Stimulated activated CD4-positive, alpha-beta T cell treated with anti-CD3 and anti-CD28 coated beads, Interleukin-1b, Interleukin-23, amount 100 ng/mL, for 48 hours (primary cell): ENCODE measurements around the gene PKIG.
"Not testable (repeated sequence)": the region's sequence is repeated elsewhere in the genome, so short reads cannot be mapped to it uniquely, and the experiment has no call there.

Experiments
- DNase-seq: peaks from one replicate; pipeline ENCODE4 v3.0.0-alpha.2; 2020

Gene PKIG

GRCh38 chr20:44643596-44644229 is 61.3 kb downstream of the PKIG start:
- DNase-seq: no peak

- DNase-seq: no peak
These were observed 61.8 kb downstream of the PKIG start for GRCh38 chr20:44644230-44644617.

- DNase-seq: peak; percentile 34
These were observed 62.3 kb downstream of the PKIG start for GRCh38 chr20:44644667-44645131.

- no peak for DNase-seq
These were observed 63.8 kb downstream of the PKIG start for GRCh38 chr20:44646023-44646640.

- DNase-seq: no peak
These were observed 64.4 kb downstream of the PKIG start for GRCh38 chr20:44646641-44647274.

GRCh38 chr20:44648068-44648467 is 65.7 kb downstream of the PKIG start:
- no peak for DNase-seq

GRCh38 chr20:44648579-44648978 is 66.2 kb downstream of the PKIG start:
- no peak for DNase-seq

GRCh38 chr20:44649126-44649525 is 66.7 kb downstream of the PKIG start:
- no peak for DNase-seq

GRCh38 chr20:44649976-44650375 is 67.6 kb downstream of the PKIG start:
- no peak for DNase-seq

GRCh38 chr20:44650771-44651433 is 68.5 kb downstream of the PKIG start:
- DNase-seq: peak; percentile 48

- DNase-seq: no peak
These were observed 69.0 kb downstream of the PKIG start for GRCh38 chr20:44651434-44651683.

- peak; percentile 36 for DNase-seq
These were observed 69.5 kb downstream of the PKIG start, which contains the start of gene ADA for GRCh38 chr20:44651684-44652423. Gene ADA (minus strand): TSS chr20:44651699. CDS start chr20:44651607, 92 bp downstream.

GRCh38 chr20:44653546-44653945 is 71.2 kb downstream of the PKIG start:
- DNase-seq: no peak

- DNase-seq: not testable (repeated sequence)
These were observed 71.8 kb downstream of the PKIG start for GRCh38 chr20:44654210-44654609.

- no peak for DNase-seq
These were observed 74.1 kb downstream of the PKIG start for GRCh38 chr20:44656448-44656847.

GRCh38 chr20:44657875-44658274 is 75.5 kb downstream of the PKIG start:
- no peak for DNase-seq

- DNase-seq: no peak
These were observed 76.4 kb downstream of the PKIG start for GRCh38 chr20:44658810-44659209.

GRCh38 chr20:44659931-44660330 is 77.6 kb downstream of the PKIG start:
- DNase-seq: no peak

GRCh38 chr20:44660581-44660980 is 78.2 kb downstream of the PKIG start:
- no peak for DNase-seq

GRCh38 chr20:44662261-44662660 is 79.9 kb downstream of the PKIG start:
- no peak for DNase-seq

GRCh38 chr20:44664131-44664530 is 81.8 kb downstream of the PKIG start:
- DNase-seq: no peak

GRCh38 chr20:44666066-44666465 is 83.7 kb downstream of the PKIG start:
- no peak for DNase-seq
